Measurements from ENCODE around the gene KCND1. TPM values are rescaled to one million over a fixed set of nuclear protein-coding genes. Genes with fewer than 3 reads are reported as not detected.

Gene KCND1
- polyA plus RNA-seq, 1 donor from 2014 or later, result 3.7 TPM

DNA sequence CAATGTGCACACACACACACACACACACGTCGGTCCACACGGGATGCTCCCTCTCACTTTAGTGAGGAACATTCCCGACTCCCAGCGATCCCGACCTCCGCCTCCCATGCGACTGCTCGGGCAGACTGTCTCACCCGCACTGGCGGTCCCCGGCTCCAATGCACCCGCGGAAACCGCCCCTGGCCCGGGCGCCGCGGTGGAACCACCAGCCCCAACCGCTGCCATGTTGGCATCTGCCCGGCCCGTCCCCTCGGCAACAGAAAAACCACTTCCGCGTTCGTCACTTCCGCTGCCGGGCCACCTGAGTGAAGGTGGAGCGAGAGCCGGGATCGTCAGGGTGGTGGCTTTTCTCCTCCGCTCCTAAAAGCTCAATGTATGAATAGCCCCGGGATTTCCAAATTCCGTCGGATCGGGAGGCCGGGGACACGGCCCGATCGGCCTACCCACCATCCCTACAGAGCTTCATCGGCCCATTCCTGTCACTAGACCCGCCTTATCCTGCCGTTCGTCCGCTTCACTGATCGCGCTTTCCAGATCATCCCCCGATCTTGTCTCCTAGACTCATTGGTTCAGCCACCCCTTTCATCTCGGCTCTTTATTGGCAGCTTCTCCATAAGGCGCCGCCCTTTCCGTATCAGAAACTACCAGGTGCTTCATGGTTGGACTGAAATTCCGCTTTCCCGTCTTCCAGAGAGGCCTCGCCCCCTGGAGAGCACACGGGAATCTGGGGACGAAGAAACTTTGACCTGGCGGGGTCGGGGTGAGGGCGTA, 60.0 kb downstream of the KCND1 start, which contains the start of gene SLC35A2:
SLC35A2 (minus strand) TSS at position 235 of the 771 bp plus-strand sequence; CDS start at position 225, 10 bp downstream.
- peak within 1 kb of the TSS; percentile 83 for H3K4me3 ChIP-seq (ENCODE audit: low read length)
- H3K4me2 ChIP-seq (ENCODE audit: low read length), result peak within 1 kb of the TSS; percentile 39
- no peaks in the 10 kb centered on the region for H3K27me3 ChIP-seq (ENCODE audit: insufficient read depth, low read depth, low read length)
- H3F3A ChIP-seq (ENCODE audit: insufficient read depth, low read length, poor library complexity, severe bottlenecking), result no peaks in the 10 kb centered on the region
- H3K27ac ChIP-seq (ENCODE audit: low read length), result peak within 1 kb of the TSS; percentile 91
- TF ChIP-seq SMC3 (conservative IDR thresholded peaks at IDR 0.05; ENCODE audit: poor library complexity) (no peak), RAD21 (conservative IDR thresholded peaks at IDR 0.05) (no peak), MXI1 (conservative IDR thresholded peaks at IDR 0.05; ENCODE audit: poor library complexity, severe bottlenecking) (peak; percentile 85), POLR2AphosphoS5 (IDR thresholded peaks at IDR 0.05) (peak; percentile 78), TAF1 (IDR thresholded peaks at IDR 0.05; ENCODE audit: low read depth) (no peak), EP300 (conservative IDR thresholded peaks at IDR 0.05; ENCODE audit: poor library complexity, severe bottlenecking) (peak; percentile 27), EZH2 (IDR thresholded peaks at IDR 0.05; ENCODE audit: borderline replicate concordance, insufficient read depth, low read length, poor library complexity, severe bottlenecking) (no peak)
- TF ChIP-seq, protein P1, sequence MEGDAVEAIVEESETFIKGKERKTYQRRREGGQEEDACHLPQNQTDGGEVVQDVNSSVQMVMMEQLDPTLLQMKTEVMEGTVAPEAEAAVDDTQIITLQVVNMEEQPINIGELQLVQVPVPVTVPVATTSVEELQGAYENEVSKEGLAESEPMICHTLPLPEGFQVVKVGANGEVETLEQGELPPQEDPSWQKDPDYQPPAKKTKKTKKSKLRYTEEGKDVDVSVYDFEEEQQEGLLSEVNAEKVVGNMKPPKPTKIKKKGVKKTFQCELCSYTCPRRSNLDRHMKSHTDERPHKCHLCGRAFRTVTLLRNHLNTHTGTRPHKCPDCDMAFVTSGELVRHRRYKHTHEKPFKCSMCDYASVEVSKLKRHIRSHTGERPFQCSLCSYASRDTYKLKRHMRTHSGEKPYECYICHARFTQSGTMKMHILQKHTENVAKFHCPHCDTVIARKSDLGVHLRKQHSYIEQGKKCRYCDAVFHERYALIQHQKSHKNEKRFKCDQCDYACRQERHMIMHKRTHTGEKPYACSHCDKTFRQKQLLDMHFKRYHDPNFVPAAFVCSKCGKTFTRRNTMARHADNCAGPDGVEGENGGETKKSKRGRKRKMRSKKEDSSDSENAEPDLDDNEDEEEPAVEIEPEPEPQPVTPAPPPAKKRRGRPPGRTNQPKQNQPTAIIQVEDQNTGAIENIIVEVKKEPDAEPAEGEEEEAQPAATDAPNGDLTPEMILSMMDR (IDR thresholded peaks at IDR 0.05; ENCODE audit: poor library complexity, severe bottlenecking), result no peak
- peaks cover 9% of the 10 kb centered on the region for H3K79me2 ChIP-seq (replicated peaks; ENCODE audit: insufficient read depth, low read length)
- no peaks in the 10 kb centered on the region for H4K20me1 ChIP-seq (ENCODE audit: insufficient read depth)
- no peaks in the 10 kb centered on the region for H3K36me3 ChIP-seq (ENCODE audit: insufficient read depth, low read length)
- H3K9me3 ChIP-seq (ENCODE audit: low read length), result no peaks in the 10 kb centered on the region
- H3K9ac ChIP-seq (ENCODE audit: low read length), result peak within 1 kb of the TSS; percentile 78
- no peaks in the 10 kb centered on the region for H3K9me2 ChIP-seq (ENCODE audit: insufficient read depth, low read length)
- peak within 1 kb of the TSS; percentile 14 for H2AFZ ChIP-seq (ENCODE audit: low read depth, low read length)

Small RNAs within 50 kb of the gene (small RNA-seq; reads per million reads assigned to genes)
- 0.07 to 0.41 (median 0.13) reads per million in 3 experiments for gene RNU6-722P

Other genes with a start within 250 kb of the KCND1 start
- not detected in 2 replicates for gene GLOD5, start 210.1 kb downstream of the KCND1 start, polyA plus RNA-seq
- gene GATA1, start 185.3 kb downstream of the KCND1 start, polyA plus RNA-seq, result not detected in 2 replicates
- 161 and 166 TPM in 2 replicates for gene HDAC6, start 169.8 kb downstream of the KCND1 start, polyA plus RNA-seq
- 3.2 and 3.6 TPM in 2 replicates for gene ERAS, start 145.3 kb downstream of the KCND1 start, polyA plus RNA-seq
- gene PCSK1N, start 136.2 kb downstream of the KCND1 start, polyA plus RNA-seq, result 232 and 243 TPM in 2 replicates
- gene TIMM17B, start 74.1 kb downstream of the KCND1 start, polyA plus RNA-seq, result 131 and 156 TPM in 2 replicates
- 70.8 and 78.5 TPM in 2 replicates for gene PQBP1, start 73.9 kb downstream of the KCND1 start, polyA plus RNA-seq
- gene SLC35A2, start 60.2 kb downstream of the KCND1 start, polyA plus RNA-seq, result 20.7 and 25.3 TPM in 2 replicates
- gene PIM2, start 52.8 kb downstream of the KCND1 start, polyA plus RNA-seq, result 8.9 and 11.1 TPM in 2 replicates
- gene OTUD5, start 14.2 kb downstream of the KCND1 start, polyA plus RNA-seq, result 34.3 and 35.9 TPM in 2 replicates
- gene GRIPAP1, start 30.4 kb upstream of the KCND1 start, polyA plus RNA-seq, result 134 and 138 TPM in 2 replicates
- gene TFE3, start 71.5 kb upstream of the KCND1 start, polyA plus RNA-seq, result 8.9 and 17.9 TPM in 2 replicates
- gene CCDC120, start 87.2 kb upstream of the KCND1 start, polyA plus RNA-seq, result 2.8 and 3.1 TPM in 2 replicates
- 7.3 and 10.8 TPM in 2 replicates for gene PRAF2, start 102.2 kb upstream of the KCND1 start, polyA plus RNA-seq
- gene WDR45, start 108.0 kb upstream of the KCND1 start, polyA plus RNA-seq, result 26.5 and 29.5 TPM in 2 replicates
- gene GPKOW, start 151.9 kb upstream of the KCND1 start, polyA plus RNA-seq, result 22.9 and 27.3 TPM in 2 replicates
- 4.2 and 12.2 TPM in 2 replicates for gene MAGIX, start 190.9 kb upstream of the KCND1 start, polyA plus RNA-seq
- gene PLP2, start 200.1 kb upstream of the KCND1 start, polyA plus RNA-seq, result not detected in 2 replicates
- gene PRICKLE3, start 214.5 kb upstream of the KCND1 start, polyA plus RNA-seq, result 0.45 TPM in 1 of 2 replicates, not detected in the other
- gene SYP, start 228.3 kb upstream of the KCND1 start, polyA plus RNA-seq, result 240 and 281 TPM in 2 replicates